GM13976 (cell line): ENCODE data around the gene PRR36.
A peak's percentile ranks its signal among the peaks of the same experiment; 100 is the strongest.

ENCODE experiments used
- DNase-seq: peaks from one replicate; pipeline ENCODE4 v3.0.0; 2012; ENCODE audit warnings: low spot score
- CTCF ChIP-seq: IDR thresholded peaks from 2 replicates; pipeline ENCODE4 v1.5.1; 2012; ENCODE audit warnings: borderline replicate concordance, mild to moderate bottlenecking; ENCODE audit not compliant: insufficient read depth; ENCODE audit errors: extremely low read depth, missing control alignments, control extremely low read depth
- in situ Hi-C: fragments of 300-500 bp; cut with MboI; formaldehyde crosslinking; loops from one replicate; pipeline ENCODE4 v1.12.0; 2022; ENCODE audit warnings: low sequenced_read_pairs, mixed read lengths, inconsistent platforms; ENCODE audit not compliant: unreplicated experiment

The PRR36 gene

DNA sequence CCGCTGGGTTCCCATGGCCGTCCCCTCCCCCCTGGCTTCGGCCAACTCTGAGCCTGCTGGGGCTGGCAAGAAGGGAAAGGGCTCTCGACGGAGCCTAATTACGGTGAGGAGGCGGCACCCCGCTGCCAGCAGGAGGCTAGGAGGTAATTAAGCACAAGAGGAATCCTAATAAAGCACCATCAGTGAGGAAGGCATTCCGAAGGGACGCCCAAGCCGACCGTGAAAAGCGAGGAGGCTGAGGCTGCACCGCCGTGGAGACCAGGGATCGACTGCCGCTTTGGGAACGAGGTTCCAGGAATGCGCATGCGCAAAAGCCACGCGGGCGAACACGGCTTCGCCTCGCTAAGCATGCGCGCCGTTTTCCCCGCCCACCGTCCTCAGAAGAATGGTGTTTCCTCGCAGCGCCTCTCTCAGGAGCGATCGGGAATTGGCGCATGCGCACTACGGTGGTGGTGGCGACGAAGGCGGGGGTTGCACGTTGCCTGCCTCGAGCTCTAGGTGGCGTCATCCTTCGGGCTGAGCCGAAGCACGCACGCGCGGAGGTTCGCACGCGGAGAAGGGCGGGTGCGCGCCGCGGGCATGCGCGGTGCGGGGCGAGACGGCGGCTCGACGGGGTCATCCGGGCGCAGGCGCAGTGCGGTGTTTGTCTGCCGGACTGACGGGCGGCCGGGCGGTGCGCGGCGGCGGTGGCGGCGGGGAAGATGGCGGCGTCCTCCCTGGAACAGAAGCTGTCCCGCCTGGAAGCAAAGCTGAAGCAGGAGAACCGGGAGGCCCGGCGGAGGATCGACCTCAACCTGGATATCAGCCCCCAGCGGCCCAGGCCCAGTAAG, 29.3 kb upstream of the PRR36 start, which contains the start of gene MAP2K7:
Gene MAP2K7, plus strand, starts transcription at position 634 of the 830 bp plus-strand sequence. Its CDS starts 68 bp downstream, at position 702.
- peak; percentile 100 for DNase-seq
- TF ChIP-seq CTCF = peak; percentile 91
- in situ Hi-C loops = no loop called here

DNA sequence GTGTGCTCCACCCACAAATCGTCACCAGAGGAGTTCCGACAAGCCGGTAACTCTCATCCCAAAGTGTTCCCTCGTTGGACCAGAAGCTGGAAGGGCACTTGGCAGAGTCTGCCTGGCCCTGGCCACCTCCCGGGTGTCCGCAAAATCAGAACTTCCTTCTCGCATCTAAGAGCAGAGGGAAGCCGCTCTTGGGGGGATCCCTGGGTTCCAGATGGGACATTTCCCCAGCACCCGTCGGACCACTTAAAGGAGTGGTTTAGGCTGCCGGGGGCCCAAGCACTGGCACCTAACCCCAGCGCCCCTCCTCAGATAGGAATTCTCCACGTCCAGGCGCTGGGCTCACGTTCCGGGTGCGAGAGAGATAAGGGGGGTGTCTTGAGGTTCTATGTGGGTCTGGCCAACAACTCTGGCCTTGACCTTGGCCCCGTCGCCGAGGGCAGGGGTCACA, 28.6 kb upstream of the PRR36 start:
- no peak for TF ChIP-seq CTCF
- DNase-seq = no peak
- in situ Hi-C loops = no loop called here

DNA sequence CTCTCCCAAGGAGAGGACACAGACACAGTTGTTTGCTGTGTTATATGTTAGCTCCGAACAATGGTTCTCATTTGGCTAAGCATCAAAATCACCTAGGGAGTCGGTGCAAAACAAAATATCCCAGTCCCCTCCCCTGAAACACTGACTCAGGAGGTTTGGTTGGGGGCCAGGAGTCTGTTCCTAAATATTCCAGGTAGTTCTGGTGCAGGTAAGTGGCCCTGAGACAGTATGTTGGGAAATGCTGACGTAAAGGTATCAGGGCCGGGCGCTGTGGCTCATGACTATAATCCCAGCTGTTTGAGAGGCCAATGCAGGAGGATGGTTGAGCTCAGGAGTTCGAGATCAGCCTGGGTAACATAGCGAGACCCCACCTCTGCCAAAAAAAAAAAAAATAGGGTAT, 27.1 kb upstream of the PRR36 start:
- TF ChIP-seq CTCF = no peak
- in situ Hi-C loops = no loop called here

GRCh38 chr19:7900931-7901330, 26.7 kb upstream of the PRR36 start:
- no peak for TF ChIP-seq CTCF
- no peak for DNase-seq
- in situ Hi-C loops = no loop called here

More for the DNA sequence above, 27.1 kb upstream of the PRR36 start:
- no peak for DNase-seq

DNA sequence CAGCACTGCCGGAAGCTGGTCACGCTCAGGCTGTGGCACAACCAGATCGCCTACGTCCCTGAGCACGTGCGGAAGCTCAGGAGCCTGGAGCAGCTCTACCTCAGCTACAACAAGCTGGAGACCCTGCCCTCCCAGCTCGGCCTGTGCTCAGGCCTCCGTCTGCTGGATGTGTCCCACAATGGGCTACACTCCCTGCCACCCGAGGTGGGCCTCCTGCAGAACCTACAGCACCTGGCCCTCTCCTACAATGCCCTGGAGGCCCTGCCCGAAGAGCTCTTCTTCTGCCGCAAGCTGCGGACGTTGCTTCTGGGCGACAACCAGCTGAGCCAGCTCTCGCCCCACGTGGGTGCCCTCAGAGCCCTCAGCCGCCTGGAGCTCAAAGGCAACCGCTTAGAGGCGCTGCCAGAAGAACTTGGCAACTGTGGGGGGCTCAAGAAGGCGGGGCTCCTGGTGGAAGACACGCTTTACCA, 26.2 kb upstream of the PRR36 start:
- in situ Hi-C loops = no loop called here
- no peak for DNase-seq
- no peak for TF ChIP-seq CTCF

DNA sequence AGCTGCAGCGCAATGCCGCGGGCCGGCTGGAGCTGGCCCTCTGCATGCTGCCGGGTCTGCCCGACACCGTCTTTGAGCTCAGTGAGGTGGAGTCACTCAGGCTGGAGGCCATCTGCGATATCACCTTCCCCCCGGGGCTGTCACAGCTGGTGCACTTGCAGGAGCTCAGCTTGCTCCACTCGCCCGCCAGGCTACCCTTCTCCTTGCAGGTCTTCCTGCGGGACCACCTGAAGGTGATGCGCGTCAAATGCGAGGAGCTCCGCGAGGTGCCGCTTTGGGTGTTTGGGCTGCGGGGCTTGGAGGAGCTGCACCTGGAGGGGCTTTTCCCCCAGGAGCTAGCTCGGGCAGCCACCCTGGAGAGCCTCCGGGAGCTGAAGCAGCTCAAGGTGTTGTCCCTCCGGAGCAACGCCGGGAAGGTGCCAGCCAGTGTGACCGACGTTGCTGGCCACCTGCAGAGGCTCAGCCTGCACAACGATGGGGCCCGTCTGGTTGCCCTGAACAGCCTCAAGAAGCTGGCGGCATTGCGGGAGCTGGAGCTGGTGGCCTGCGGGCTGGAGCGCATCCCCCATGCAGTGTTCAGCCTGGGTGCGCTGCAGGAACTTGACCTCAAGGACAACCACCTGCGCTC, 25.7 kb upstream of the PRR36 start:
- DNase-seq = no peak
- in situ Hi-C loops = no loop called here
- no peak for TF ChIP-seq CTCF
